ENCODE measurements around the gene HSFX1. TPM values are rescaled to one million over a fixed set of nuclear protein-coding genes. Genes with fewer than 3 reads are reported as not detected.
"Not testable (repeated sequence)": the region's sequence is repeated elsewhere in the genome, so short reads cannot be mapped to it uniquely, and the experiment has no call there.

Gene HSFX1, protein sequence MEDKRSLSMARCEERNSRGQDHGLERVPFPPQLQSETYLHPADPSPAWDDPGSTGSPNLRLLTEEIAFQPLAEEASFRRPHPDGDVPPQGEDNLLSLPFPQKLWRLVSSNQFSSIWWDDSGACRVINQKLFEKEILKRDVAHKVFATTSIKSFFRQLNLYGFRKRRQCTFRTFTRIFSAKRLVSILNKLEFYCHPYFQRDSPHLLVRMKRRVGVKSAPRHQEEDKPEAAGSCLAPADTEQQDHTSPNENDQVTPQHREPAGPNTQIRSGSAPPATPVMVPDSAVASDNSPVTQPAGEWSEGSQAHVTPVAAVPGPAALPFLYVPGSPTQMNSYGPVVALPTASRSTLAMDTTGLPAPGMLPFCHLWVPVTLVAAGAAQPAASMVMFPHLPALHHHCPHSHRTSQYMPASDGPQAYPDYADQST
- total RNA-seq = under 1 TPM; 0.11 to 0.72 TPM

DNA sequence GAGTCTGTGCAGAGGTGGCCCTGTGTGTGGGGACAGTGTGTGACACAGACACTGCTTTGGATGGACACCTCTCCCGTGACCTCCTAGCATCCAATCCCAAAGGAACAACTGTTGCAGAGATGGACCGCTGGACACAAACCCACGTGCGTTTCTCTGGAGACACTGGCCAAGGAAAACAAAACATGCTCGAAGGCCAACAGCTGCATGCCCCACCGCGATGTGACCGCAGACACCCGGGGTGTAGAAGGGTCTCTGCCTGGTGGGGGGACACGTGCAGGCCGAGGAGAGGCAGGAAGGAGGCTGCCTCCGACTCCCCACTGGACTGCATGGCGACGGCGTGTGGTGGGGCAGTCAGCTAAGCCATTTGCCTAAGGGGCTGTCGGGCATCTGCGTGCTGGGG lies at the start of gene HSFX1:
HSFX1 (plus strand) TSS at position 301 of the 400 bp plus-strand sequence. CDS start 614 bp downstream, outside the sequence.
- DNase-seq (ENCODE audit: low spot score in 2 of 2); H3K27ac Mint-ChIP-seq; H3K36me3 Mint-ChIP-seq; ATAC-seq; H3K9me3 Mint-ChIP-seq: not testable (repeated sequence)

DNA sequence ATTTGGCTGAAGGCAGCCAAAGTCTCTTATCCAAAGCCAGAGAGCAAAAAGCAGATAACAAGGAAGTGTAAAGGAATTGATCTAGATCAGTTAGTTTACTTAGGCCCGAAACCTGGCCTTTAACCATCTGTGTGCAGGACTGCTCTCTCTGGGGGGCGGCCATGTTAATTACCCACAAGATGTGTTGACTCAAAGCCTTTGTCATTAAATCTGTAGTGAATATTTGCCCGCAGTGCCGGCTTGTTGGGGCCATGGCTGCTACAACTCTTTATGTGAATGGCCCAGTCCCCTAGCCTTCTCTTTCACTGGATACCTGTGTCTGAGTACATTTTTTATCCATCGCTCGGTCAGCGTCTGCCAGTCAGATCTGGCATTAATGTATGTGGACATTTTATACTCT lies 46.6 kb upstream of the HSFX1 start:
- ATAC-seq; DNase-seq (ENCODE audit: low spot score in 2 of 2); H3K36me3 Mint-ChIP-seq; H3K27ac Mint-ChIP-seq; H3K9me3 Mint-ChIP-seq: not testable (repeated sequence)

DNA sequence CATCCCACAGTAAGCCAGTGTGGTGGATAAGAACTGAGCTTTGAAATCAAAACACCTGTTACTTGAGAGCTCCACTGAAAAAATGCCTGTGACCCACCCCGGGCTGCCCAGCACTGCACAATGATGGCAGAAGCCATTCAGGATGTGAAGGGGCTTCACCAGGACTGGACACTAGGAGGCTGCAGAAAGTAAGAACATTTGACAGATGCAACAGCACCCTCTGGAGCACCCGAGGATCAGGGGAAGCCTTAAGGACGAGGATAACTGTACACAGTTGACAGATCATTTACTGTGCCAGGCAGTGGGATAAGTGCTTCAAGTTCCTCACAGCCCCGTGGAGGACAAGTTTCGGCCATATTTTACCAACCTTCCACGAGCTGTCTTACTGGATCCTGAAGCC lies 31.6 kb upstream of the HSFX1 start:
- DNase-seq (ENCODE audit: low spot score in 2 of 2); H3K36me3 Mint-ChIP-seq; ATAC-seq; H3K9me3 Mint-ChIP-seq; H3K27ac Mint-ChIP-seq: not testable (repeated sequence)

DNA sequence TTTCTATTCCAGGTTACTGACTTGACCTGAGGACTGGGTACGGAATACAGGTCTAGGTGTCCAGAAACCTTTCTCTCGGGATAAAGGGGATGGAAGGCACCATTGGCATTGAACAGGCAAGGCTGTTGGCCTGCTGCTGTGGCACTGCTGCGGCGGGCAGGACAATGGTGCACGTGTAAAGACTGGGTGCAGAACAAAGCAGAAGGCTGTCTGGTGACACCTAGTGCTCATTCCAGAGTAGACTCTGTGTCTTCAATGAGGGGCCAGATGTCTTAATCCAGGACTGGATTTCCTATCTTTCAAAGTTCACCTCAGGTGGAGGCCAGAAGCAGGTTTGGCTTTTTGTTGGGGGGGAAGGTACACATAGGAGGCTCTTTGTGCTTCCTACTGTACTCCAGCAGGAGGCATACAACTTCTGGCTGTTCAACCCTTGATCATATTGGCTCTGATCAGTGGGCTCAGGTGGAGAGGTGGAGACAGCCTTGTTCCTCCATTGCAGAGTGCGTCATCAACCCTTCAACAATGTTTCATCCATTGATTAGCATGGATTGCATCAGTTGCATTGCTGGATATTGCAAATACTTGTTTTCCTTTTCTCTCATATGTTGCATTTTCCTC lies 27.4 kb upstream of the HSFX1 start:
- H3K36me3 Mint-ChIP-seq; H3K27ac Mint-ChIP-seq; H3K9me3 Mint-ChIP-seq; ATAC-seq; DNase-seq (ENCODE audit: low spot score in 2 of 2): not testable (repeated sequence)

DNA sequence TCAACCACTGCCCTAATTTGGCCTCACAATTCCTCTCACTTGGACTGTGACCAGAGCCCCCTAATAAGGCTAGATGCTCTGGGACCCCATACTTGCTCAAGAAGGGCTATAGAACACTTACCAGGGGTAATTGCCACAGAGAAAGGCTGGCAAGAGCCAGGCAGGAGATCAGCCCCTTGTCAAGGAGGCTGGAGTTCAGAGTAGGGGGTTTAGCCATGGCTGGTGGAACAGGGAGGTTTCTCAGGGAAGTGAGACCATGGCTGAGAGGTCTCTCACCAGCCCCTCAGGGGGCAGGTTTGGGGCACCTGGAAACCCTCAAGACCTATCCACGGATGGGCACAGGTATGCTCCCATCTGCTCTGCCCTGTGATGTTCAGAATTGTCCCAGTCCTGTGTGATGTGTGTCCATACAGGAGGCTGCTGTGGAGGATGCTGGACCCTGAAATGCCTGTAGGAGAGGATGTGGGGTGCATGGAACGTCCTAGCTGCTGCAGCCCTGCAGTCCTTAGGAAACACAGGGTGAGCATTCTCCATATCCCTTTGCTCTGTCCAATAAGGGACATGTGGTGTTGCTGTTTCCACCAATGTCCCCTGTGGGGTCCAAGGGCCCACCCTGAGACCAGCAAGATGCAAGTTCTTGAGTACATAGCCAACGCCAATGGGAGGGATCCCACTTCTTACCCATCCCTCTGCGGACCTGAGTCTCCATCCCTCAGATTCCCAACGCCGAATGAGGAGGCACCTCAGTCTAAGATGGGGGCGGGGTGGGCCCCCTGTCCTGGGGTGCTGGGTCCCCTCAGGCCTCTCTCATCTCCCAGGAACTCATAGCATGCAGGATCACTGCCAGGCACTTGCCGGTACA lies 16.4 kb upstream of the HSFX1 start:
- Mint-ChIP-seq H3K9me3 (no peaks in the 10 kb centered on the region), H3K27ac (no peak overlapping the region), H3K36me3 (no peaks in the 10 kb centered on the region)
- ATAC-seq (no peak), DNase-seq (ENCODE audit: low spot score in 2 of 2) (no peak)

DNA sequence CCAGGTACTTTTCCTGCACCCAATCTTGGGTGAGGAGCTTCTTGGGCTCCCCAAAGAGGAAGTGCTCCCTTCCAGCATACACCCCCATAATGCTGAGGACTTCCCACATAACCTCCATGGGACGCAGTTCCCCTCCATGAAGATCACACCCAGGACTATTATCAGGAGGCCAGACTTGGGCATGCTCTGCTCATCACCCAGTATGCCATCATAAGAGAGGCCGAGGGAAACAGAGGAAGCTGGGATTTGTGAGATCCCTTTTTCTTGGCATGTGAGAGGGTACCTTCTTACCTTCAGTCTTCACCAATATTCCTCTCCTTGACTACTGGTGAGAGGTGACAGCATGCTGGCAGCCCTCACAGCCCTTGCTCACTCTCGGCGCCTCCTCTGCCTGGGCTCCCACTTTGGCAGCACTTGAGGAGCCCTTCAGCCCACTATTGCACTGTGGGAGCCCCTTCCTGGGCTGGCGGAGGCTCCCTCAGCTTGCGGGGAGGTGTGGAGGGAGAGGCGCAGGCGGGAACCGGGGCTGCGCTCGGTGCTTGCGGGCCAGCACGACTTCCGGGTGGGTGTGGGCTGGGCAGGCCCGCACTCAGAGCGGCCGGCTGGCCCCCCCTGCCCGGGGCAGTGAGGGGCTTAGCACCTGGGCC lies 15.7 kb upstream of the HSFX1 start:
- no peak for ATAC-seq
- Mint-ChIP-seq H3K9me3 (no peaks in the 10 kb centered on the region), H3K27ac (no peak overlapping the region), H3K36me3 (no peaks in the 10 kb centered on the region)
- no peak for DNase-seq (ENCODE audit: low spot score in 2 of 2)

DNA sequence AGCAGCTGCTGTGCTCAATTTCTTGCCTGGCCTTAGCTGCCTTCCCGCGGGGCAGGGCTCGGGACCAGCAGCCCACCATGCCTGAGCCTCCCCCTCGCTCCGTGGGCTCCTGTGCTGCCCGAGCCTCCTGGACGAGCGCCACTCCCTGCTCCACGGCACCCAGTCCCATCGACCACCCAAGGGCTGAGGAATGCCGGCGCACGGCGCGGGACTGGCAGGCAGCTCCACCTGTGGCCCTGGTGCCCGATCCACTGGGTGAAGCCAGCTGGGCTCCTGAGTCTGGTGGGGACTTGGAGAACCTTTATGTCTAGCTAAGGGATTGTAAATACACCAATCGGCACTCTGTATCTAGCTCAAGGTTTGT lies 15.2 kb upstream of the HSFX1 start:
- DNase-seq (ENCODE audit: low spot score in 2 of 2); H3K9me3 Mint-ChIP-seq; H3K27ac Mint-ChIP-seq; ATAC-seq; H3K36me3 Mint-ChIP-seq: not testable (repeated sequence)

DNA sequence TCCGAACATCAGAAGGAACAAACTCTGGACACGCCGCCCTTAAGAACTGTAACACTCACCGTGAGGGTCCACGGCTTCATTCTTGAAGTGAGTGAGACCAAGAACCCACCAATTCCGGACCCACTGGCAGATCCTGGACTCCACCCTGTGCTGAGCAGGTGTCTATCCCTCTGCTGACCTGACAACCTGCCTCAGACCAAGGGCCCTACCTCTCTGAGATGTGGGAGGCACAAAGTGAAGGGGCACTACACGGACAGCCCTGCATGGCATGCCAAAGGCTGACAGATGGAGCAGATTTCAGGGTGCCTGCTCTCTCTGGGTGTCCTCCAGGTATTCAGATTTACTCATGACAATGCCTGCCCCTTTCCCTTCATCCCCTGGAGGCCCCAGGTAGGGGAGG lies 14.0 kb upstream of the HSFX1 start:
- Mint-ChIP-seq H3K27ac (no peak overlapping the region), H3K9me3 (no peaks in the 10 kb centered on the region), H3K36me3 (no peaks in the 10 kb centered on the region)
- DNase-seq (ENCODE audit: low spot score in 2 of 2) (no peak), ATAC-seq (no peak)

DNA sequence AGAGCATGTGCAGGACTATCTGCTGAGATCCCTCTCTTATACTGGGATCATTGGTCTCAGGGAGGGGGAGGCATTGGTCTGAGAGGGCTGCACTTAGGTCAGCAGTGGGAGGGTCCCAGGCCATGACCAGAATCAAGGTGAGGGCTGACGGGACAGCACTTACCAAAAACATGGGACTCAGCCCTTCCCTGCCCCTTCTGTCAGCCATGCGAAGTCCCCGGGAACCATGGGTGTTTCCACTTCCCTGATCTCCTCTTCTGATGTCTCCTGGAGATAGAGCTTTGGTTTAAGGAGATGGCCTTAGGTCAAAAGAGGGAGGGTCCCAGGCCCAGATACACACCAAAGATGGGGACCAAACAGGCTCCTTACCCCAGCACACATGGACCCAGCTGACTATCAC lies 12.9 kb upstream of the HSFX1 start:
- DNase-seq (ENCODE audit: low spot score in 2 of 2) (no peak), ATAC-seq (no peak)
- Mint-ChIP-seq H3K36me3 (no peaks in the 10 kb centered on the region), H3K9me3 (no peaks in the 10 kb centered on the region), H3K27ac (no peak overlapping the region)

DNA sequence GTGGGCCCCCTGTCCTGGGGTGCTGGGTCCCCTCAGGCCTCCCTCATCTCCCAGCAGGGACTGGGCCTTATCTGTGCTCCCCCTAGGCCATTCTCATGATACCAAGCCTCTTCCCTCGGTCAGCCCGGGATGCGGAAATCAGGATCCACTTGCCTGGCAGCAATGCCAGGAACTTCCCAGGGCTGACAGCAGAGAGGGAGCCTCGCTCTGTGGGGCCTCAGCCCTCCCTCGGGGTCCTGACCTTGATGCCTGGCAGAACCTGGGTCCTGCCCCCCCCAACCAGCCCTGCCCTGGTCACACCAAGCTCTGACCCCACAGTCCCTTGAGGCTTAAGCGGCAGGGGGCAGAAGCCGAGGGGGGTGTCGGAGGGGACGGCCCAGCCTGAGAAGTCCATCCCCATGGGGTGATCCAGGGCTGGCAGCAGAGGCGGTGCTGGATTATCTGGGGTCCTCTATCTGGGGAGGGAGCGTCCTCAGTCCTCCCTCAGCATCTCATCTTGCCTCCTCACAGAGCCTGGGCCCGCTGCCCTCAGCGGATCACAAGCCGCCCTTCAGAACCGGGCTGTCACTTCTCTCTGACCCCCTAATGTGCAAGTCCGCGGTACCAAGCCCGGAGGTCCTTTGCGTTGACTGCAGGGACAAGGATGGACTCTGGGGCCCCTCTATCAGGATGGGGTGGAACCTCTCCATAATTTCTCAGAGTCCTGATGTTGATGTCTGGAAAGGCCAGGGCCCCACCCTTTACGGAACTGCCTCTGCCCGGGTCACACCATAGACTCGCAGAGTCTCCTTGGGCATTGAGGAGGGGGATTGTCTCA lies 11.8 kb upstream of the HSFX1 start:
- not testable (repeated sequence) for H3K27ac Mint-ChIP-seq; DNase-seq (ENCODE audit: low spot score in 2 of 2); H3K9me3 Mint-ChIP-seq; ATAC-seq; H3K36me3 Mint-ChIP-seq

DNA sequence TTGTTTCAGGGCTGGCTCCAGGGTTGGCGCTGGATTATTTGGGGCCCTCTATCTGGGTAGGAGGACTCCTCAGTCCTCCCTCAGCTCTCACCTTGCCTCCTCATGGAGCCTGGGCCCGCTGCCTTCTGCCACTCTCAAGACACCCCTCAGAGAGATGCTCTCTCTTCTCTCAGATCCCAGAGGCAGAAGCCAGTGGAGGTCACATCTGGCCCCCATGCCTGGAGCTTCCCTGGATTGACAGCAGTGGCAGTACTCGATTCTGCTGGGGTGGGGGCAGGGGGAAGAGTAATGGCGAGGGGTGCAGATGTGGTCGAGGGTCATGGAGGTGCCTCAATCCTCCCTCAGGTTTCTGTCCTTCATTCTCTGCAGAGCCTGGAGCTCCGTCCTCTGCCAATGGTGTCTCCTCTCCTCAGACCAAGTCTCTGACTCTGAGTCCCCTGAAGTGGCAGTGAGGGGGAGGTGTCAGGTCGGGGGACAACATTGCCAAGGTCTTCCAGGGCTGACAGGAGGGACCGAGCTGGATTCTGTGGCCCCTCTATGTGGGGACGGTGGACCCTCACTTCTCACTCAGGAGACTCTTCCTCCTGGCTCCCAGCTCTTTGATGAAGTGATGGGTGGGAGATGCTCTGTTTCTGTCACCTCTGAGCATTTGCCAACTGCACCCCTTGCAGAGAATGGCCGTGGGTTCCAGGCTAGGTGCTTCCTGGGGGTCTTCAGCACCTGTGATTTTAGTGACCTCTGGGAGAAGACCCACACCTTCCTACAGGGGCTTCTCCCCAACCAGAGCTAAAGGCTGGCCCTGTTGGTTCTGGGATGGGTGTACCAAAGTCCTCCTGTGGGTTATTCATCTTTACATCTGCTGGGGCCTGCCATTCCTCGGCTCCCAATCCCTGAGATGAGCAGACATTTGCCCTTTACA lies 10.9 kb upstream of the HSFX1 start:
- ATAC-seq = no peak

DNA sequence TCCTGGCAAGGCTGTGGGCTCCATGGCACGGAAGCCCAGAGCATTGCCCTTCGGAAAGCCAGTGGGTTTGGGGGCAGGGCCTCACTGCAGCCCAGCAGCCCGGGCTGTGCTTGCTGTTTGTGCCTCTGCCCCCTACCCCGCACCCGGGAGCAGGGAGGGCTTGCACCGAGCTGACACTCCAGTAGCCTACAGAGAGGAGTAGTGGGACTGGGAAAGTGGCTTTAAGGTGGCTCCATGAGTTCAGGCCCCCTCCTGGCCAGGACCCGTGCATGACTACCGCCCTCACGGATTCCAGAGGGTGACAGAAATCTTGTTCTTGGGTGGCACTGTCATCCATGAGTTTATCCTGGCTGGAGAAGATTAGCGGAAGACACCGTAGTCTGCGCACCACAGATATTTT lies 3.5 kb upstream of the HSFX1 start:
- H3K36me3 Mint-ChIP-seq; H3K9me3 Mint-ChIP-seq; DNase-seq (ENCODE audit: low spot score in 2 of 2); ATAC-seq; H3K27ac Mint-ChIP-seq: not testable (repeated sequence)

More for the DNA sequence above, 10.9 kb upstream of the HSFX1 start:
- Mint-ChIP-seq H3K27ac (peak overlapping the region in 1 of 2 donors; percentile 44), H3K9me3 (no peaks in the 10 kb centered on the region), H3K36me3 (no peaks in the 10 kb centered on the region)
- no peak for DNase-seq (ENCODE audit: low spot score in 2 of 2)

DNA sequence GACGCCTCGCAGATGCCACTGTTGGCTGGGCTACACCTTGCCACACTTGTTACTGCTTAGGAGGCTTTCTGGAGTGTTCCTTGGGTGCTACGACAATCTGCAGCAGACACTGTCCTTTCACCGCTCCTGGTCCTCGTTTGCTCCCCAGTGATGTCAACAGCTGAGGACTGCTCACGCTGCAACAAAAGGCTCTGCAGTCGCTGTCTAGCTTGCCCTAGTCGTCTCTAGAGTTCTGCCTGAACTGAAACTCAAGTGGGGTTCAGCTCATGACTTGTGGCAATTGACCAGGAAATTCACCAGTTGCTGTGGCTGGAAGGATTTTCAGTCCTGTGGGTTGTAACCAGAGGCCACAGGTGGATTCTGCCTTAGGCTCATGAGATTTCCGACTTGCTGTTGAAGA lies 842 bp upstream of the HSFX1 start:
- not testable (repeated sequence) for H3K9me3 Mint-ChIP-seq; ATAC-seq; DNase-seq (ENCODE audit: low spot score in 2 of 2); H3K36me3 Mint-ChIP-seq; H3K27ac Mint-ChIP-seq

DNA sequence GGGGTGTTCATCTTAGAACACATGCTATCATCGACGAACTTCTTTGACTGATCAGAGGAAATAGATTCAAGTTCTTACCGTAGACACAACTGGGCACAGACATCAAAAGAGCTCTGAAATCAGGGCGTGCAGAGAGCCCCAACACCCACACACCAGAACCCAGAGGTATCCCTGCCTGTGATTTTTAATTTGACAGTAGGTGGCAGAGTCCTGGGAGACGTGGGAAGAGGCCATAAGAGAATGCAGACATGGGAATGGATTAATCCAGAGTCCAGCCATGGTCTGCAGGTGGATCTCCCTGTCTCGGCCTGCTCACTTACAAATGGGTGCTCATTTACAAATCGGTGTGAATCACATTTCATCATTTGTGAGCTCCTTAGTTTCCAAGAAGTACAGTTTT lies 4.1 kb downstream of the HSFX1 start:
- ATAC-seq; H3K27ac Mint-ChIP-seq; DNase-seq (ENCODE audit: low spot score in 2 of 2); H3K36me3 Mint-ChIP-seq; H3K9me3 Mint-ChIP-seq: not testable (repeated sequence)

DNA sequence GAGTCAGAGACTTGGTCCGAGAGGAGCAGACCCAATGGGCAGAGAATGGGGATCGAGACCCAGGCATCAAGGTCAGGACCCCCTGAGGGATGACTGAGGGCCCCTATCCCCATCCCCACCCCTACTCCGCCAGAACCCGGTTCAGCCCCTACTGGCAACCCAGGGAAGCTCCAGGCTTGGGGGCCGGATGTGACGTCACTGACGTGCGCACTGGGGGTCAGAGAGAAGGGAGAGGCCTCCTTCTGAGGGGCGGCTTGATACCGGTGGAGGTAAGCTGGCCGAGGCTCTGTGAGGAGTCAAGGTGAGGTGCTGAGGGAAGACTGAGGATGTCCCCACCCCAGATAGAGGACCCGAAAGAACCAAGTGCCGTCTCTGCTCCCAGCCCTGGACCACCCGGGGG lies 7.9 kb downstream of the HSFX1 start, which contains the start of gene MAGEA9:
MAGEA9 (plus strand) TSS at position 204 of the 400 bp plus-strand sequence. CDS start 4,281 bp downstream, outside the sequence.
- ATAC-seq, H3K27ac Mint-ChIP-seq, H3K36me3 Mint-ChIP-seq: not testable (repeated sequence)

More for the DNA sequence above, 7.9 kb downstream of the HSFX1 start, which contains the start of gene MAGEA9:
- H3K9me3 Mint-ChIP-seq; DNase-seq (ENCODE audit: low spot score in 2 of 2): not testable (repeated sequence)

Data from activated naive CD4-positive, alpha-beta T cell treated with anti-CD3 and anti-CD28 coated beads, Interleukin-2, amount 50 U/mL, for 72 hours (primary cell).